Colonic mucosa (tissue), 4 donors: ENCODE results near the gene CCL26. TPM values are rescaled to one million over a fixed set of nuclear protein-coding genes. Genes with fewer than 3 reads are reported as not detected.
"Not testable (repeated sequence)": the region's sequence is repeated elsewhere in the genome, so short reads cannot be mapped to it uniquely, and the experiment has no call there.

Experiments used
- DNase-seq: peaks from one replicate; pipeline ENCODE4 v3.0.0-alpha.2; 2020
- H3K27ac ChIP-seq: fragments of 200-600 bp; one replicate; pipeline ENCODE4 v1.8.0; 2021
- H3K27me3 ChIP-seq: fragments of 200-600 bp; one replicate; pipeline ENCODE4 v1.8.0; 2021
- H3K36me3 ChIP-seq: fragments of 200-600 bp; one replicate; pipeline ENCODE4 v1.8.0; 2021
- H3K4me1 ChIP-seq: fragments of 200-600 bp; one replicate; pipeline ENCODE4 v1.8.0; 2021; ENCODE audit warnings: mild to moderate bottlenecking
- H3K4me3 ChIP-seq: fragments of 200-600 bp; one replicate; pipeline ENCODE4 v1.8.0; 2021
- H3K9ac ChIP-seq, 2 donors: one replicate each; pipeline ENCODE4 v1.7.0; 2013; ENCODE audit warnings: control low read depth in 2 of 2, low read depth in 2 of 2, low read length in 2 of 2
- H3K9me3 ChIP-seq: fragments of 200-600 bp; one replicate; pipeline ENCODE4 v1.8.0; 2021
- CTCF ChIP-seq: fragments of 200-600 bp; IDR thresholded peaks from one replicate; pipeline ENCODE4 v1.8.0; 2022; ENCODE audit warnings: antibody characterized with exemption, mild to moderate bottlenecking
- intact Hi-C: fragments of 100-400 bp; cut with DNase I; formaldehyde crosslinking; loops from one replicate; pipeline ENCODE4 v1.14.1; 2022
- total RNA-seq, 2 donors: library from RNA; stranded (reverse); fragmentation: NEBNext Ultra II Directional in 1 of 2; extraction: Animal tissue kit (Norgen Biotek cat#: 25700) in 1 of 2; gene quantifications; one replicate each; pipeline ENCODE4 v1.2.1, GENCODE V29; 2021
- donor health status: healthy.
- donor health status: DM: no; HTN: no; CAD: no.
- donor health status: DM: no; HTN: no; CAD: no.

Gene CCL26
- total RNA-seq, 2 donors from 2014 or later = 0.82 to 0.91 TPM

- TF ChIP-seq CTCF = no peak
- Histone ChIP-seq H3K27me3 (no peaks in the 10 kb centered on the region), H3K4me3 (no peak overlapping the region), H3K27ac (no peak overlapping the region), H3K4me1 (no peaks in the 10 kb centered on the region), H3K9ac (no peak overlapping the region), H3K9me3 (no peaks in the 10 kb centered on the region), H3K36me3 (no peaks in the 10 kb centered on the region)
- DNase-seq = no peak
- intact Hi-C loops = no loop called here
Measured at GRCh38 chr7:75771224-75771623, 787 bp downstream of the CCL26 start.

GRCh38 chr7:75762350-75762917 is 9.6 kb downstream of the CCL26 start:
- Histone ChIP-seq H3K4me1 (no peaks in the 10 kb centered on the region), H3K9ac (no peak overlapping the region), H3K27me3 (no peaks in the 10 kb centered on the region), H3K36me3 (no peaks in the 10 kb centered on the region), H3K27ac (no peak overlapping the region), H3K9me3 (no peaks in the 10 kb centered on the region), H3K4me3 (no peak overlapping the region)
- intact Hi-C loops = no loop called here
- peak; percentile 67 for TF ChIP-seq CTCF
- no peak for DNase-seq

GRCh38 chr7:75761801-75762200 is 10.2 kb downstream of the CCL26 start:
- H3K36me3 ChIP-seq, H3K4me1 ChIP-seq, H3K9ac ChIP-seq, H3K4me3 ChIP-seq, H3K9me3 ChIP-seq, H3K27ac ChIP-seq, H3K27me3 ChIP-seq, DNase-seq, intact Hi-C loops: not testable (repeated sequence)

- no peaks in the 10 kb centered on the region for H3K27me3 ChIP-seq
- no peak overlapping the region for H3K9ac ChIP-seq
- H3K27ac ChIP-seq = no peak overlapping the region
- H3K36me3 ChIP-seq = no peaks in the 10 kb centered on the region
- no peak for TF ChIP-seq CTCF
- no peak overlapping the region for H3K4me3 ChIP-seq
- intact Hi-C loops = no loop called here
- H3K9me3 ChIP-seq = no peaks in the 10 kb centered on the region
- no peaks in the 10 kb centered on the region for H3K4me1 ChIP-seq
- DNase-seq = no peak
Measured at GRCh38 chr7:75758491-75758890, 13.5 kb downstream of the CCL26 start.

GRCh38 chr7:75757860-75758259 is 14.2 kb downstream of the CCL26 start:
- no peak overlapping the region for H3K27ac ChIP-seq
- H3K27me3 ChIP-seq = no peaks in the 10 kb centered on the region
- H3K36me3 ChIP-seq = no peaks in the 10 kb centered on the region
- no peak overlapping the region for H3K4me3 ChIP-seq
- H3K4me1 ChIP-seq = no peaks in the 10 kb centered on the region
- intact Hi-C loops = no loop called here
- DNase-seq = no peak
- no peaks in the 10 kb centered on the region for H3K9me3 ChIP-seq
- H3K9ac ChIP-seq = no peak overlapping the region
- no peak for TF ChIP-seq CTCF

- DNase-seq = no peak
- no peak overlapping the region for H3K27ac ChIP-seq
- intact Hi-C loops = no loop called here
- H3K36me3 ChIP-seq = no peaks in the 10 kb centered on the region
- no peaks in the 10 kb centered on the region for H3K27me3 ChIP-seq
- H3K4me1 ChIP-seq = no peaks in the 10 kb centered on the region
- no peaks in the 10 kb centered on the region for H3K9me3 ChIP-seq
- no peak overlapping the region for H3K9ac ChIP-seq
- no peak for TF ChIP-seq CTCF
- no peak overlapping the region for H3K4me3 ChIP-seq
Measured at GRCh38 chr7:75756991-75757676, 14.9 kb downstream of the CCL26 start.
